ENCODE data around the gene NBEAL1.
"Not testable (repeated sequence)": the region's sequence is repeated elsewhere in the genome, so short reads cannot be mapped to it uniquely, and the experiment has no call there.

Gene NBEAL1

DNA sequence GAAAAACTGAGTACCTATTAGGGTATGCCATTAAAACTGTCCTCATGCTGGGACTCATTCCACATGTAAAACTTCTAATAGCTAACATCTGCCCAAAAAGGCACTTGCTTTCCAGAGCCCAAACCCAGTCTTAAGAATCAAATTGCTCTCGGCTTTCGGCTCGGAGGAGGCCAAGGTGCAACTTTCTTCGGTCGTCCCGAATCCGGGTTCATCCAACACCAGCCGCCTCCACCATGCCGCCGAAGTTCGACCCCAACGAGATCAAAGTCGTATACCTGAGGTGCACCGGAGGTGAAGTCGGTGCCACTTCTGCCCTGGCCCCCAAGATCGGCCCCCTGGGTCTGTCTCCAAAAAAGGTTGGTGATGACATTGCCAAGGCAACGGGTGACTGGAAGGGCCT, 175.9 kb downstream of the NBEAL1 start:
- H3K14ac ChIP-seq (ENCODE audit: low read length); H3K18ac ChIP-seq (ENCODE audit: low read length); H2BK12ac ChIP-seq (ENCODE audit: low read length); H4K12ac ChIP-seq (ENCODE audit: low read depth, low read length); H2BK5ac ChIP-seq (ENCODE audit: low read depth, low read length, poor library complexity); H2AFZ ChIP-seq (ENCODE audit: insufficient read depth, low read length, poor library complexity); H3K9me3 ChIP-seq (ENCODE audit: insufficient read depth, low read depth, low read length); H3K4me3 ChIP-seq (ENCODE audit: low read depth, low read length); H3K4ac ChIP-seq (ENCODE audit: low read depth, low read length); H3K79me2 ChIP-seq (ENCODE audit: control insufficient read depth, insufficient read depth, low read length, poor library complexity); DNase-seq; H3K27me3 ChIP-seq (ENCODE audit: insufficient read depth, low read length); H3K79me1 ChIP-seq (ENCODE audit: low read length); H3K36me3 ChIP-seq (ENCODE audit: control insufficient read depth in 1 of 2, insufficient read depth in 2 of 2, low read length in 2 of 2); H4K91ac ChIP-seq (ENCODE audit: low read depth, low read length); H2AK5ac ChIP-seq (ENCODE audit: low read length); H3K4me2 ChIP-seq (ENCODE audit: low read length); H3K27ac ChIP-seq (ENCODE audit: low read depth, low read length); H3K4me1 ChIP-seq (ENCODE audit: control insufficient read depth in 1 of 2, insufficient read depth in 2 of 2, low read length in 2 of 2); H3K9ac ChIP-seq (ENCODE audit: low read length); H3K23ac ChIP-seq (ENCODE audit: low read length); H4K8ac ChIP-seq (ENCODE audit: low read depth, low read length); H2BK120ac ChIP-seq (ENCODE audit: insufficient read depth, low read length, poor library complexity): not testable (repeated sequence)
- no CpG with 5 or more reads among the region's 17 CpGs for WGBS (ENCODE audit: extremely low coverage, insufficient coverage, insufficient read length)

DNA sequence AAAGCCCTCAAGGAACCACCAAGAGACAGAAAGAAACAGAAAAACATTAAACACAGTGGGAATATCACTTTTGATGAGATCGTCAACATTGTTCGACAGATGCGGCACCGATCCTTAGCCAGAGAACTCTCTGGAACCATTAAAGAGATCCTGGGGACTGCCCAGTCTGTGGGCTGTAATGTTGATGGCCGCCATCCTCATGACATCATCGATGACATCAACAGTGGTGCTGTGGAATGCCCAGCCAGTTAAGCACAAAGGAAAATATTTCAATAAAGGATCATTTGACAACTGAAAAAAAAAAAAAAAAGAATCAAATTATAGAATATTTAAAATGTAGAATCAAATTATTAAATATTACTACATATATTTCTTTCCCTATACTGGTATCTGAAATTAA, 176.4 kb downstream of the NBEAL1 start:
- DNase-seq; H2BK12ac ChIP-seq (ENCODE audit: low read length); H3K79me2 ChIP-seq (ENCODE audit: control insufficient read depth, insufficient read depth, low read length, poor library complexity); H3K4ac ChIP-seq (ENCODE audit: low read depth, low read length); H3K79me1 ChIP-seq (ENCODE audit: low read length); H4K91ac ChIP-seq (ENCODE audit: low read depth, low read length); H3K27ac ChIP-seq (ENCODE audit: low read depth, low read length); H3K9ac ChIP-seq (ENCODE audit: low read length); H2BK5ac ChIP-seq (ENCODE audit: low read depth, low read length, poor library complexity); H3K23ac ChIP-seq (ENCODE audit: low read length); H3K36me3 ChIP-seq (ENCODE audit: control insufficient read depth in 1 of 2, insufficient read depth in 2 of 2, low read length in 2 of 2); H3K4me2 ChIP-seq (ENCODE audit: low read length); H3K18ac ChIP-seq (ENCODE audit: low read length); H3K27me3 ChIP-seq (ENCODE audit: insufficient read depth, low read length); H2AK5ac ChIP-seq (ENCODE audit: low read length); H3K4me3 ChIP-seq (ENCODE audit: low read depth, low read length); H2AFZ ChIP-seq (ENCODE audit: insufficient read depth, low read length, poor library complexity); H3K4me1 ChIP-seq (ENCODE audit: control insufficient read depth in 1 of 2, insufficient read depth in 2 of 2, low read length in 2 of 2); H4K8ac ChIP-seq (ENCODE audit: low read depth, low read length); H3K14ac ChIP-seq (ENCODE audit: low read length); H3K9me3 ChIP-seq (ENCODE audit: insufficient read depth, low read depth, low read length); H2BK120ac ChIP-seq (ENCODE audit: insufficient read depth, low read length, poor library complexity); H4K12ac ChIP-seq (ENCODE audit: low read depth, low read length): not testable (repeated sequence)
- no CpG with 5 or more reads among the region's 6 CpGs for WGBS (ENCODE audit: extremely low coverage, insufficient coverage, insufficient read length)

DNA sequence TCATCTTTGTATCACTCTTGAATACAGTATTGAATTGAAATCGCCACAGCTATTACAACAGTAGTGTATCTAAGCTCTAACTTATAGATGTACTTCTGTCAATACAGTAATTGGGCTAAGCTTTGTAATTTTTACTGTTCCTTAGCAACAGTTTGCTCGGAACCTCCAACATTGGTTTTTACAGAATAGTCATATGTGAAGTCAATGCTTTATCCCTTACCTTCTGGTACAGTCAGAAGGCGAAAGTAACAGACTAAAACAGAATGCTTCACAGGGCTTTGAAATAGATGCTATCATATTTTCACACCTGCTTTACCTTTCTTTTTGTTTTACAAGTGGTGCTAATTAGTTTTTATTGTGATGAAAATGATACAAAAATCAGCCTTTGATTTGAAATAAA, 177.3 kb downstream of the NBEAL1 start:
- H2AK5ac ChIP-seq (ENCODE audit: low read length): no peak overlapping the region
- H4K12ac ChIP-seq (ENCODE audit: low read depth, low read length): no peak overlapping the region
- no peaks in the 10 kb centered on the region for H3K9me3 ChIP-seq (ENCODE audit: insufficient read depth, low read depth, low read length)
- H2BK120ac ChIP-seq (ENCODE audit: insufficient read depth, low read length, poor library complexity): no peak overlapping the region
- no peaks in the 10 kb centered on the region for H3K4me1 ChIP-seq (ENCODE audit: control insufficient read depth in 1 of 2, insufficient read depth in 2 of 2, low read length in 2 of 2)
- H2BK5ac ChIP-seq (ENCODE audit: low read depth, low read length, poor library complexity): no peak overlapping the region
- DNase-seq: no peak
- H3K23ac ChIP-seq (ENCODE audit: low read length): no peak overlapping the region
- H3K9ac ChIP-seq (ENCODE audit: low read length): no peak overlapping the region
- H3K27ac ChIP-seq (ENCODE audit: low read depth, low read length): no peak overlapping the region
- no peaks in the 10 kb centered on the region for H3K79me1 ChIP-seq (ENCODE audit: low read length)
- H3K36me3 ChIP-seq (ENCODE audit: control insufficient read depth in 1 of 2, insufficient read depth in 2 of 2, low read length in 2 of 2): peaks cover 4 to 7% of the 10 kb centered on the region in 2 experiments
- H3K14ac ChIP-seq (ENCODE audit: low read length): no peak overlapping the region
- no peak overlapping the region for H2BK12ac ChIP-seq (ENCODE audit: low read length)
- no peaks in the 10 kb centered on the region for H3K79me2 ChIP-seq (ENCODE audit: control insufficient read depth, insufficient read depth, low read length, poor library complexity)
- H3K18ac ChIP-seq (ENCODE audit: low read length): no peak overlapping the region
- no peak overlapping the region for H4K8ac ChIP-seq (ENCODE audit: low read depth, low read length)
- no peaks in the 10 kb centered on the region for H3K27me3 ChIP-seq (ENCODE audit: insufficient read depth, low read length)
- H2AFZ ChIP-seq (ENCODE audit: insufficient read depth, low read length, poor library complexity): no peak overlapping the region
- no CpG with 5 or more reads among the region's 3 CpGs for WGBS (ENCODE audit: extremely low coverage, insufficient coverage, insufficient read length)
- no peak overlapping the region for H3K4me3 ChIP-seq (ENCODE audit: low read depth, low read length)
- no peak overlapping the region for H3K4ac ChIP-seq (ENCODE audit: low read depth, low read length)
- no peak overlapping the region for H3K4me2 ChIP-seq (ENCODE audit: low read length)
- no peak overlapping the region for H4K91ac ChIP-seq (ENCODE audit: low read depth, low read length)

DNA sequence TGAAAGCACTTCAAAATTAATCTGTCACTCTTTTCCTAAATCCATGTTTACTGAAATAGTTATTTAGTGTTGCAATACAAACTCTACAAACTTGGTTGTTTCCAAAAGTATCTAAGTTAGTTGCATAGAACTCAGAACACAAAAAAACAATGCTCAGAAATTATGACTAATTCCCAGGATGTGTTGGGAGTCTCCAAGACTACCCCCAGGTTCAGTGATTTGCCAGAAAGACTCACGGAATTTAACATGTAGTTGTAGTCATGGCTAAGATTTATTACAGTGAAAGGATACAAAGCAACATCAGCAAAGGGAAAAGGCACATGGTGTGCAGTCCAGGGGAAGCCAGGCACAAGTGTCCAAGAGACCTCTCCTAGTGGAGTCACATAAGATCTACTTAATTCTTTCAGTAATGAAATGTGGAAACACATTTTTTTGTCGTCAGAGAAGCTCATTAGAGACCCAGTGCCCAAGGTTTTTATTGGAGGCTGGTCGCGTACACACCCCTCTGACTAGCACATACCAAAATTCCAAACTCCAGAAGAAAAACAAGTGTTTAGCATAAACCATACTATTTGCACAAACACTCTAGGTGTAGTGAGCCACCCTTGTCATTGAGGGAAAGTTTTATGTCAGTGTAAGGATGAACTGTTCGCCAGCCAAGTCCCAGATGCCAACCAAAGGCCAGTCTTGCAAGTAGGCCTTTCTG, 180.8 kb downstream of the NBEAL1 start:
- Histone ChIP-seq H2BK120ac (ENCODE audit: insufficient read depth, low read length, poor library complexity) (no peak overlapping the region), H3K27me3 (ENCODE audit: insufficient read depth, low read length) (no peaks in the 10 kb centered on the region), H3K4me3 (ENCODE audit: low read depth, low read length) (no peak overlapping the region), H2AFZ (ENCODE audit: insufficient read depth, low read length, poor library complexity) (no peak overlapping the region), H2AK5ac (ENCODE audit: low read length) (no peak overlapping the region), H3K9me3 (ENCODE audit: insufficient read depth, low read depth, low read length) (no peaks in the 10 kb centered on the region), H3K23ac (ENCODE audit: low read length) (no peak overlapping the region), H3K4me2 (ENCODE audit: low read length) (no peak overlapping the region), H3K36me3 (ENCODE audit: control insufficient read depth in 1 of 2, insufficient read depth in 2 of 2, low read length in 2 of 2) (peaks cover 1 to 9% of the 10 kb centered on the region in 2 experiments), H3K18ac (ENCODE audit: low read length) (no peak overlapping the region), H3K79me1 (ENCODE audit: low read length) (no peaks in the 10 kb centered on the region), H3K4me1 (ENCODE audit: control insufficient read depth in 1 of 2, insufficient read depth in 2 of 2, low read length in 2 of 2) (no peaks in the 10 kb centered on the region), H2BK12ac (ENCODE audit: low read length) (no peak overlapping the region), H4K8ac (ENCODE audit: low read depth, low read length) (no peak overlapping the region), H4K12ac (ENCODE audit: low read depth, low read length) (no peak overlapping the region), H3K9ac (ENCODE audit: low read length) (no peak overlapping the region), H3K4ac (ENCODE audit: low read depth, low read length) (no peak overlapping the region), H3K27ac (ENCODE audit: low read depth, low read length) (no peak overlapping the region), H4K91ac (ENCODE audit: low read depth, low read length) (no peak overlapping the region), H3K14ac (ENCODE audit: low read length) (no peak overlapping the region), H2BK5ac (ENCODE audit: low read depth, low read length, poor library complexity) (no peak overlapping the region), H3K79me2 (ENCODE audit: control insufficient read depth, insufficient read depth, low read length, poor library complexity) (no peaks in the 10 kb centered on the region)
- no CpG with 5 or more reads among the region's 5 CpGs for WGBS (ENCODE audit: extremely low coverage, insufficient coverage, insufficient read length)
- peak in 1 of 2 donors; percentile 12 for DNase-seq
